ENCODE measurements around the gene GUCA1A. TPM values are rescaled to one million over a fixed set of nuclear protein-coding genes. Genes with fewer than 3 reads are reported as not detected.
A peak's percentile ranks its signal among the peaks of the same experiment; 100 is the strongest.

Gene GUCA1A
- total and polyA plus RNA-seq, 2 experiments from 2014 or later, result 0.63 to 1.1 TPM

DNA sequence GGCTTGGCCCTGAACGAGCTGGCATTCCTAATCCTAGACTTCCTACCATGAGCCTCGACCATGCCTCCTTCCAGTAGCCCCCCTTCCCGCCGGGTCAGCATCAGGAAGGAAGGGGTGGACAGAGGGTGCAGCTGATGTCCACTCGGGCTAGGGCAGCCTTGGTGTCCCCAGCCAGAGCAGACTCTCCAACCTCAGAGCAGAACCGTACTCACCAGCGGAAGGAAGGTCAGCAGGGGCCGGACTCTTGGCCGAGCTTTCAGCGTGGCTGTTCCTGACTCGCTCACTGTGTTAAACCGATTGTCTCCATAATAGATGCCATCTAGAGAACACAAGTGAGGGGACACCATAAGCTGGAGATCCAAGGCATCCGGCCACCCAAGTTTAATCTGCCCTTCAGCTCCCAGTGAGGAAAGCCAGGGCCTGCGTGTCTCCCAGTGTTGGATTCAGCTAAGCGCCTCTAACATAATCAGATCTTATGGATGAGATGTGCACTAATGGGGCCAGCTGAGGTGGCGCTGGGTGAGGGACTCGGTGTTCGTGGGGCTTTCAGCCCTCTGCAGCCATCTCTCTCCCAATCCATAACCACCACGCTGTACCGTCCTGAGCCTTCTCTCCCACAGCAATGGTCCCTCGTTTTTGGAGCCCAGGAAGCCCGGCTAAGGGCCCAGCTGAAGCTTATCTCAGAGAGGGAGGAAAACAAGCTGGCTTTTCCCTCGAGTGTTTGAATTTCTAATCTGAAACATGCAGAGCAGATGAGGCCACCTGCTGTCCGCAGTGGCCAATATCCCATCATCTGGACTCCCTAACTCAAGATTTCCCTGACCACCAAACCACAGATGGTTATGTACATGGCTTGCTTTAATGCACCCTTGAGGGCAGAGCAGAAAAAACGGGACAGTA is 44.5 kb upstream of the GUCA1A start:
- Histone ChIP-seq H3K4me1 (ENCODE audit: low read depth) (peaks cover 12% of the 10 kb centered on the region), H3K27me3 (no peaks in the 10 kb centered on the region), H3K36me3 (no peaks in the 10 kb centered on the region), H3K4me3 (no peak overlapping the region), H3K9me3 (ENCODE audit: low read depth) (no peaks in the 10 kb centered on the region), H3K27ac (peak overlapping the region; percentile 38)
- TF ChIP-seq, protein P1, sequence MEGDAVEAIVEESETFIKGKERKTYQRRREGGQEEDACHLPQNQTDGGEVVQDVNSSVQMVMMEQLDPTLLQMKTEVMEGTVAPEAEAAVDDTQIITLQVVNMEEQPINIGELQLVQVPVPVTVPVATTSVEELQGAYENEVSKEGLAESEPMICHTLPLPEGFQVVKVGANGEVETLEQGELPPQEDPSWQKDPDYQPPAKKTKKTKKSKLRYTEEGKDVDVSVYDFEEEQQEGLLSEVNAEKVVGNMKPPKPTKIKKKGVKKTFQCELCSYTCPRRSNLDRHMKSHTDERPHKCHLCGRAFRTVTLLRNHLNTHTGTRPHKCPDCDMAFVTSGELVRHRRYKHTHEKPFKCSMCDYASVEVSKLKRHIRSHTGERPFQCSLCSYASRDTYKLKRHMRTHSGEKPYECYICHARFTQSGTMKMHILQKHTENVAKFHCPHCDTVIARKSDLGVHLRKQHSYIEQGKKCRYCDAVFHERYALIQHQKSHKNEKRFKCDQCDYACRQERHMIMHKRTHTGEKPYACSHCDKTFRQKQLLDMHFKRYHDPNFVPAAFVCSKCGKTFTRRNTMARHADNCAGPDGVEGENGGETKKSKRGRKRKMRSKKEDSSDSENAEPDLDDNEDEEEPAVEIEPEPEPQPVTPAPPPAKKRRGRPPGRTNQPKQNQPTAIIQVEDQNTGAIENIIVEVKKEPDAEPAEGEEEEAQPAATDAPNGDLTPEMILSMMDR (IDR thresholded peaks at IDR 0.05; ENCODE audit: low read depth, low read length), result no peak
- DNase-seq (ENCODE audit: low read depth in 1 of 2, low spot score in 1 of 2), result no peak

DNA sequence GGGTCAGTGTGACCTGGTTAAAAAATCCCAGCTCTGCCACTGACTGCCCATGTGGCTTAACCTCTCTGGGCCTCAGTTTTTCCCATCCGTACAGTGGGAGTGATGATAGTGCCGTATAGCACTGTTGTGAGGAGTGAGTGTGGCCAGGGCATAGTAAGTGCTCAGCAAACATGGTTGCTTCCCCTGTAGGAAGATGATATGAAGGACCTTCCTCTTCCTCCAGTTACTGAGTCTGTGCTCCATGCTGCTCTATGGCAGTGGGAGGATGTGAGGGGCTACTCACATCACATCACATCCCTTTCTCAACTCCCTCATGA is 43.8 kb upstream of the GUCA1A start:
- Histone ChIP-seq H3K9me3 (ENCODE audit: low read depth) (no peaks in the 10 kb centered on the region), H3K4me1 (ENCODE audit: low read depth) (peaks cover 12% of the 10 kb centered on the region), H3K27ac (no peak overlapping the region), H3K36me3 (no peaks in the 10 kb centered on the region), H3K27me3 (no peaks in the 10 kb centered on the region), H3K4me3 (no peak overlapping the region)
- DNase-seq (ENCODE audit: low read depth in 1 of 2, low spot score in 1 of 2), result no peak
- TF ChIP-seq, protein P1 (IDR thresholded peaks at IDR 0.05; ENCODE audit: low read depth, low read length), result no peak

DNA sequence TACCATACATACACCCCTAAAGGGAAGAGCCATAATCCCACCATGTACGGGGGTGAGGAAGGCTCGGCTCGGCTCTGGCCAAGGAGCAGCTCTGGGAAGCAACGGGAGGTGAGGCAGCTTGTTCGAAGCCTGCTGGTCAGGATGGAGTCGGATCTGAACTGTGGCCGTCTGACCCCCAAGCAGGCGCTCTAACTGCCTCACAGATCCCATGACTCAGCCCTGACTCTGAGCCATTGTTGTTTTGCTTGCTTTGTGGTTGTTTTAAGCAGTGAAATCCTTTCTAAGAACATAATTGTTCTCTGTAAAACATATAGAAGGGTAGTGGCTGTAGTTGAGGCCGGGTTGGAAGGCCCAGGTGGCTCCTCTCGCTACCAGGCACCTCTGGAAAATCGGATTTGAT is 41.6 kb upstream of the GUCA1A start:
- Histone ChIP-seq H3K36me3 (no peaks in the 10 kb centered on the region), H3K27ac (no peak overlapping the region), H3K4me3 (no peak overlapping the region), H3K4me1 (ENCODE audit: low read depth) (peaks cover 7% of the 10 kb centered on the region), H3K9me3 (ENCODE audit: low read depth) (no peaks in the 10 kb centered on the region), H3K27me3 (no peaks in the 10 kb centered on the region)
- DNase-seq (ENCODE audit: low read depth in 1 of 2, low spot score in 1 of 2), result peak in 1 of 2 donors; percentile 72
- TF ChIP-seq, protein P1 (IDR thresholded peaks at IDR 0.05; ENCODE audit: low read depth, low read length), result no peak

DNA sequence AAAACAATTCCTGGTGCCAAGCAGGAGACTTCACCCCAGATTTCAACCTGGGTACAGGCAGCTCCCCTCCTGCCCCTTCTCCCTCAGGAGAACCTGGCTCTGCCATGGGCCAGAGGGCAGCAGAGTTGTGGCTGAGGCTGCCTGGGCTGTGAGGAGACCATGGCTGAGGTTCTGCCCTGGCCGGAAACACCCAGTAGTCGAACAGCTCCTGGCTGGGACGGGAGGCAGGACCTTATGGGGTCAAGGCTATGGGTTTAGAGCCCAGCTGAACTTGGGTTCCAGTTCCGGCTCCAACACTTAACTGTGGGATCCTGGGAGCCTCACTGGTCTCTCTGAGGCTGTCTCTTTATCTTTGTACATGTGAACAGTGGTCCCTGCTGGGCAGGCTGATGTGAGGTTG is 39.2 kb upstream of the GUCA1A start:
- TF ChIP-seq, protein P1 (IDR thresholded peaks at IDR 0.05; ENCODE audit: low read depth, low read length), result no peak
- H3K4me1 ChIP-seq (ENCODE audit: low read depth), result peaks cover 15% of the 10 kb centered on the region
- H3K27me3 ChIP-seq, result no peaks in the 10 kb centered on the region
- no peaks in the 10 kb centered on the region for H3K9me3 ChIP-seq (ENCODE audit: low read depth)
- H3K36me3 ChIP-seq, result no peaks in the 10 kb centered on the region
- no peak overlapping the region for H3K4me3 ChIP-seq
- no peak for DNase-seq (ENCODE audit: low read depth in 1 of 2, low spot score in 1 of 2)
- H3K27ac ChIP-seq, result no peak overlapping the region

DNA sequence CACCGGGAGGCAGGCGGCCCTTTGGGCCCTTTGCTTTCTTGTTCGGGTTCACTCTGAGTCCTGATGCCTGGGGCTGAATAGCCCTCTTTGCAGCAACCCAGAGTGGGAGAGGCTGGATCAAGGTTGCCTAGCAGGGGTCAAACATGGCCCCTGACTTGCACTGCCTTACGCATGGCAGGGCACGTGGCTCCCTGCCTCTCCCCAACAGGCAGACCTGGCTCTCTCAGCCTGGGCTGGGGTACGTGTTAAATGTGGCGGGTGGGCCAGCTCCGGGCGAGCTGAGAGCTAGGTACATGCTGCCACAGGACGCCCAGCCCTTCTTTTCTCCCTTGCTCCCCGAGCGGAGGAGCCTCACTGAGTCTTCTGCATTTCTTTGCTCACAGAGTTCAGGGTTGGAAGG is 38.0 kb upstream of the GUCA1A start:
- DNase-seq (ENCODE audit: low read depth in 1 of 2, low spot score in 1 of 2), result no peak
- Histone ChIP-seq H3K27ac (peak overlapping the region; percentile 22), H3K36me3 (no peaks in the 10 kb centered on the region)

More for the DNA sequence above, 38.0 kb upstream of the GUCA1A start:
- peaks cover 14% of the 10 kb centered on the region for H3K4me1 ChIP-seq (ENCODE audit: low read depth)
- no peaks in the 10 kb centered on the region for H3K9me3 ChIP-seq (ENCODE audit: low read depth)
- TF ChIP-seq, protein P1 (IDR thresholded peaks at IDR 0.05; ENCODE audit: low read depth, low read length), result no peak
- H3K27me3 ChIP-seq, result no peaks in the 10 kb centered on the region
- H3K4me3 ChIP-seq, result no peak overlapping the region

Measured in cardiac muscle cell (in vitro differentiated cells and primary cell).